H1 (cell line): ENCODE results near the gene DSC3.

Experiments used
- BCL11A ChIP-seq, 2 experiments: IDR thresholded peaks; one replicate each; pipeline ENCODE4 v1.6.1; 2011; ENCODE audit warnings: low read depth in 2 of 2, low read length in 2 of 2, mild to moderate bottlenecking in 2 of 2
- CTCF ChIP-seq, 3 experiments: IDR thresholded peaks; 1 replicate in 2 of 3; 2 replicates in 1 of 3; pipeline versions ENCODE4 v1.5.1 to v1.6.1; 2011; ENCODE audit warnings: low read length in 3 of 3, mild to moderate bottlenecking in 3 of 3, inconsistent platforms in 2 of 3, low read depth in 1 of 3, moderate library complexity in 1 of 3; ENCODE audit not compliant: insufficient read depth in 1 of 3; ENCODE audit errors: control extremely low read depth in 1 of 3
- EZH2 ChIP-seq: fragments of 200-600 bp; sonication (generic); IDR thresholded peaks from 2 replicates; pipeline ENCODE4 v1.7.1; 2012; ENCODE audit warnings: low read depth, mild to moderate bottlenecking, moderate library complexity, low read length, inconsistent platforms; ENCODE audit not compliant: severe bottlenecking
- FOSL1 ChIP-seq: IDR thresholded peaks from 2 replicates; pipeline ENCODE4 v1.6.1; 2011; ENCODE audit warnings: mild to moderate bottlenecking, low read depth, low read length, moderate library complexity; ENCODE audit not compliant: insufficient read depth
- KDM5A ChIP-seq: fragments of 200-600 bp; IDR thresholded peaks from 2 replicates; pipeline ENCODE4 v1.7.1; 2012; ENCODE audit warnings: mild to moderate bottlenecking, low read length, inconsistent platforms, mixed read lengths
- POLR2A ChIP-seq, 2 experiments: IDR thresholded peaks; 1 replicate in 1 of 2; 2 replicates in 1 of 2; pipeline ENCODE4 v1.6.1; 2011; ENCODE audit warnings: low read depth in 2 of 2, low read length in 2 of 2, mild to moderate bottlenecking in 2 of 2; ENCODE audit errors: control extremely low read depth in 1 of 2
- POLR2AphosphoS5 ChIP-seq: IDR thresholded peaks from 2 replicates; pipeline ENCODE4 v1.6.1; 2011; ENCODE audit warnings: low read depth, low read length
- RAD21 ChIP-seq, 2 experiments: IDR thresholded peaks in 1 of 2; conservative IDR thresholded peaks in 1 of 2; 2 replicates each; pipeline ENCODE4 v1.6.1; 2011; ENCODE audit warnings: low read depth in 2 of 2, low read length in 2 of 2, improper control_type of control experiment in 1 of 2, inconsistent platforms in 1 of 2, mild to moderate bottlenecking in 1 of 2, moderate library complexity in 1 of 2
- TAF7 ChIP-seq: optimal IDR thresholded peaks from 2 replicates; pipeline ENCODE3; 2011; ENCODE audit warnings: low read depth, mild to moderate bottlenecking, inconsistent platforms, low read length, moderate library complexity, borderline replicate concordance
- ZNF274 ChIP-seq: IDR thresholded peaks from 2 replicates; pipeline ENCODE4 v1.7.0; 2012; ENCODE audit warnings: low read length, borderline replicate concordance; ENCODE audit errors: extremely low read depth

- TF ChIP-seq TAF7 (no peak), CTCF (IDR thresholded peaks at IDR 0.05; ENCODE audit: control extremely low read depth in 1 of 3, insufficient read depth in 1 of 3, low read depth in 1 of 3, low read length in 3 of 3) (no peak), EZH2 (no peak), POLR2A (IDR thresholded peaks at IDR 0.05; ENCODE audit: control extremely low read depth in 1 of 2, low read depth in 2 of 2, low read length in 2 of 2) (no peak), BCL11A (IDR thresholded peaks at IDR 0.05; ENCODE audit: low read depth in 2 of 2, low read length in 2 of 2) (no peak), POLR2AphosphoS5 (no peak), ZNF274 (no peak), FOSL1 (no peak), KDM5A (no peak), RAD21 (IDR thresholded peaks at IDR 0.05 in 1 of 2, conservative IDR thresholded peaks at IDR 0.05 in 1 of 2; ENCODE audit: low read depth in 2 of 2, low read length in 2 of 2) (no peak)
Observed at GRCh38 chr18:31045599-31045998, 3.1 kb upstream of the DSC3 start.
